Esophagus squamous epithelium (tissue), 4 donors: ENCODE results near the gene RFX2.

Experiments used
- CTCF ChIP-seq, 6 experiments: fragments of 450-650 bp in 4 of 6; fragments of 200-600 bp in 2 of 6; sonication (generic) in 2 of 6; IDR thresholded peaks; one replicate each; pipeline ENCODE4 v1.5.1; 2016 to 2019; ENCODE audit warnings: antibody characterized with exemption in 6 of 6, mild to moderate bottlenecking in 4 of 6, moderate library complexity in 4 of 6
- POLR2A ChIP-seq, 4 donors: fragments of 450-650 bp; IDR thresholded peaks; one replicate each; pipeline ENCODE4 v1.6.1; 2017; ENCODE audit warnings: antibody characterized with exemption in 4 of 4, mild to moderate bottlenecking in 4 of 4, moderate library complexity in 3 of 4

- TF ChIP-seq CTCF (IDR thresholded peaks at IDR 0.05) (no peak), POLR2A (IDR thresholded peaks at IDR 0.05) (no peak)
Measured at GRCh38 chr19:6044056-6044805, 66.1 kb downstream of the RFX2 start.
